Jurkat, Clone E6-1 (cell line): ENCODE results near the gene KCNC1.

Experiments used
- DNase-seq: peaks from one replicate; pipeline ENCODE4 v3.0.0-alpha.2; 2011; ENCODE audit warnings: low read depth, low spot score
- H3K4me3 ChIP-seq: 2 replicates; pipeline ENCODE4 v1.5.1; 2011; ENCODE audit warnings: mild to moderate bottlenecking, low read length, control low read depth, moderate library complexity

Gene KCNC1

GRCh38 chr11:17734986-17735817 lies 621 bp downstream of the KCNC1 start:
- H3K4me3 ChIP-seq, result peak overlapping the region; percentile 44

GRCh38 chr11:17735818-17736578 lies 1.4 kb downstream of the KCNC1 start:
- DNase-seq, result no peak
- no peak overlapping the region for H3K4me3 ChIP-seq

More at GRCh38 chr11:17734986-17735817, 621 bp downstream of the KCNC1 start:
- no peak for DNase-seq

DNA sequence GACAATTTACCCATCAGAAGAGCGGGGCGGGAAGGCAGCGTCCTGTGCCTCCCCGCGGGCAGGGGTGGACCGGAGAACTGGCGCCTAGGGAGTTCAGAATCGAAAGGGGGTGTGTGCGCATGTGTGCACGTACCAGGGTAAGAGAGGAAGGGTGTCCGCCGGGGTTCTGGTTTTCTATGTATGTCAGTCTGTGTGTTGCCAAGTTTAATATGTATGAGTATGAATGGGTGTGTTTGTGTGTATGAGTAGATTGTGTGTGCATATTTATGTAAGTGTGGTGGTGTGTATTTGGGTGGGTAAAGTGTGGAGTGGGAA lies 2.0 kb downstream of the KCNC1 start:
- DNase-seq, result no peak
- H3K4me3 ChIP-seq, result no peak overlapping the region

DNA sequence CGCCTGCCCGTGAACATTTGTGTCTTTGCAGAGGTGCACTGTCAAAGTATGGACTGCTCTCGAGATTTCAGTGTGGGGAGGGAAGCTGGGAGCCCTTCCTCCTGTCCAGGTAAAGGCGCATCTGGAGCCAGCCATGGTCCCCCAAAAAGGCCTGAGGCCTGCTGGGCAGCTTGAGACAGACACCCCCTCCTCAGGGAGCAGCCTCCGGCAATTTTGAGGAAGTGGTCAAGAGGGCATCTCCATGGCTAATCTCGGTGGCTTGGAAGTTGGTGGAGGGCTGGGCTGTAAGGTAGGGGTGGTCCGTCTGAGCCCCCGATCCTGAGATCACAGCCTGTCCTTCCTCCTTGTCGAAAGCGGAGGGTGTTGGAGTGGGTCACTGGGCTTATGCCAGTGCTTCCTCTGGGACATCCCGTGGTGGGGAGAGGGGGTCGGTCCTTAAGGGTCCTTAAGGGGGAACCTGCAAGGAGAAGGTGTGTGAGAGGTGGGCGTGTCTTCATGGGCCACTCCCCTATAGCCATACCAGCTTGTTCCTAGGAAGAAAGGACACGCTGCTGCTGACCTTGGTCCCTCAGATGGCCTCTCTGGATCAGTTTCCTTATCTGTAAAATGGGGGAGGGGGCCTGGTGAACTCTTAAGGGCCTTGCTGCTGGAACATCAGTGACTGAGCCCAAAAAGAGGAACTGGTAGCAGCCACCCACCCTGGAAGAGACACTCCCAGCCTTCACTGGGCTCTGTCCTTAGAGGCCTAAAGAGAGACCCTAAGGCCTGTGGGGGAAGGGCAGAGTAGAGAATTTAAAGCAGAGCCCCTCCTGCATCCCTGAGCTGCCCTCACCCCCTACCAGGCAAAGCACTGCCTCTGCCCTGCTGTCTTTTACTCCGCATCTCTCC lies 2.6 kb downstream of the KCNC1 start:
- H3K4me3 ChIP-seq, result no peak overlapping the region
- DNase-seq, result no peak

DNA sequence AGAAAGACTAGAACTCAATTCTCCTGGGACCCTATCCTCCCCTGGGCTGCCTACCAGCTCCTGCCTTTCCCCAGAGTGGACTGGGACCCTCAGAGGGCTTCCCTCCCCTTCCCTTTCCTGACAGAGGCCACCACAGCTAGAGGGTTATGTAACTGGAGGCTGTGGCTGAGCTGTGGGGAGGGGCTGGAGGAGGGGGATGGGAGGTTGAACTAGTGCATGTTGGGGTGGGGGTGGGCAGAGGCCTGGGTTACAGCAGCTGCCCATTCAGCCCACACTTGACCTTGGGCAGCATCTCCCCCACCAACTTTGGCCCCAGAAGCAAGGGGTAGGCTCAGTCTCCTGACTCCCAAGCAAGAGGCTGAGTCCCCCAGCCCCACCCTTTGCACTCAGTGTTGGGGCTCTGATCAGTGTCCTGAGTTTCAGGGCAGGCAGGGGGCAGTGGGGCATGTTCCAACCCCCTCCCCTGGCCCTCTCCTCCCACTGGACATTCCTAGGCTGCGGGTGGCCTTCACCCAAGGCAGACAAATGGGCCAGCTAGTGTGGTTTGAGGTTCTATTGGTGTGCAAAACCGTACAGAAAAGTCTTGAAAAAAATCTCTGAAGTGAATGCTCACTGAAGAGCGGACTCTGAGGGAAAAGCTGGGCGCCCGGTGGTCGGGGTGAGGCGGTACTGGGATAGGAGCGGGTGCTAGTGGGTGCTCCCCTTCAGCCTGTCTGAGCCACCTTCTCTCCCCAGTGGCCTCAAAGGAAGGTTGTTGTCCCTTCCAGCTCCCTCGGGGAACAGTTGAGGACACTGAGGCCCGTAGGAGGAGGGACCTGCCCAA lies 3.8 kb downstream of the KCNC1 start:
- DNase-seq, result no peak
- no peak overlapping the region for H3K4me3 ChIP-seq

DNA sequence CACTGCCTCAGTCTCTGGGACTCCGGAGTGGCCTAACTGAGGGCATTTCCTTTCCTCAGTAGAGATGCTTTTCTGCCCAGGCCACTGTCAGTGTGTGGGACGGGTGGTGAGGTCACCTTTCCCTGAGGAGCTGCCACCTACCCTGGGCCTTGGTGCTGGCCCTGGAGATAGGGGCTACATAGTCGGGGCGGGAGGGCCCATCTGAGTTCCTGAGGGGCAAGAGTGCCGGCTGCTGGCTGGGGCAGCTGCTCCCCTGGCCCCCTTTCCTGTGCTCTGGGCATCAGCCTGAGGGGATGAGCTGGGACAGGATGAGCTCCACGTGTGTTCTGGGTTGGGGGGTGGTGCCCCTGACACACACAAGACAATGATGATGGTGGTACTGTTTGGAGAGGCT lies 5.4 kb downstream of the KCNC1 start:
- DNase-seq, result no peak
- no peak overlapping the region for H3K4me3 ChIP-seq

GRCh38 chr11:17740649-17741235 lies 6.2 kb downstream of the KCNC1 start:
- no peak for DNase-seq
- no peak overlapping the region for H3K4me3 ChIP-seq

DNA sequence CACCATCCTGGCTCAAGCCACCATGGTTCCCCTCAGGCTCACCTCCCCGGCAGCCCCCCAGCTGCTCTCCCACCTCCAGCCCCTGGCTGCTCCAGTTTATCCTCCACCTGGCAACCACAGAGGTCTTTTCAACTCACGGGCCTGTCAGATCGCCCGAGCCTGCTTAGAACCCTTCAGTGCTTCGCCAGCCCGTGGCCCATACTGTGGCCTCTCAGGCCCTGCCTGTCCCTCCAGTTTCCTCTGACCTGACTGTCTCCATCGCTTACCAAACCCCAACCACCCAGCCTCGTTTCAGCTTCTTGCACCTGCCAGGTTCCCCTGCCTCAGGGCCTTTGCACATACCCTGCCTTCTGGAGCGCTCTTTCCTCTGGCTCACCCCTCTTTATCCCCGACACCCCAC lies 6.9 kb downstream of the KCNC1 start:
- H3K4me3 ChIP-seq, result no peak overlapping the region
- no peak for DNase-seq

GRCh38 chr11:17742019-17742418 lies 7.4 kb downstream of the KCNC1 start:
- no peak for DNase-seq
- no peak overlapping the region for H3K4me3 ChIP-seq

GRCh38 chr11:17743026-17743807 lies 8.6 kb downstream of the KCNC1 start:
- no peak for DNase-seq

GRCh38 chr11:17743808-17744119 lies 9.2 kb downstream of the KCNC1 start:
- DNase-seq, result no peak
- H3K4me3 ChIP-seq, result no peak overlapping the region

More at GRCh38 chr11:17743026-17743807, 8.6 kb downstream of the KCNC1 start:
- no peak overlapping the region for H3K4me3 ChIP-seq

DNA sequence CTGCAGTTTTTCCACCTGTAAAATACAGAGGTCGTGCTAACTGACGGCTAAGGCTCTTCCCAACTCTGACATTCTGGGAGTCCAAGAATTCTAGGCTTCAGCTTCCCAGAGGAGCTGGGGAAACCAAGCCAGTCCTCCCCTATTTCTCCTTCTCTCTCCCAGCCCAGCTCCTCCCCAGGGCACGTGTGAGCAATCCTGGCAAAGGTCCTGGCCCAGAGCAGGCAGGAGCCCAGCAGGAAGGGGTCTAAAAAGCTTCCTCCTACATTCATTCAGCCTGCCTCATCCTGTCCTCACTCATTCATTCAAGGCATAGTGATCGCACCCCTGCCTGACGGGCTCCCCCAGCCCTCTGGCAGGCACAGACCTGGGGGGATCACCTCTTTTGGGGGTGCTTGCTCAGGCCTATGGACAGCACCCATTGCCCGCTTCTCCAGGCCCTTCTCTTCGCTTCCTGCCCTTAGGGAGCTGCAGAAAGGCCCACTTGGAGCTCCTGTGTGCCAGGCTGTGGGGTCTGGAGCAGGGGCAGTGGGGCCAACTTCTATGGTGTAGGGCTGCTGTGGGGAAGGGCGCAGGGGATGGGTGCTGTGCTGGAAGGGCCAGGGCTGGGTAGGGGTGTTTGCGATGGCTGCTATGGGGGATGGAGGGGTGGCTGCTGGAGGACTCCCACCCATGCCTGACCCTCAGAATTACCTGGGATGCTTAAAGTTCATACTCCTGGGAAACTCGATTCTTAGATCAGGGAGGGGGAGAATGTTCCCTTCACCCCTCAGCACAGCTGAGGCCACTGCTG lies 9.8 kb downstream of the KCNC1 start:
- no peak overlapping the region for H3K4me3 ChIP-seq
- no peak for DNase-seq

- H3K4me3 ChIP-seq, result no peak overlapping the region
- DNase-seq, result no peak
Measured at GRCh38 chr11:17745023-17745772, 10.6 kb downstream of the KCNC1 start.

DNA sequence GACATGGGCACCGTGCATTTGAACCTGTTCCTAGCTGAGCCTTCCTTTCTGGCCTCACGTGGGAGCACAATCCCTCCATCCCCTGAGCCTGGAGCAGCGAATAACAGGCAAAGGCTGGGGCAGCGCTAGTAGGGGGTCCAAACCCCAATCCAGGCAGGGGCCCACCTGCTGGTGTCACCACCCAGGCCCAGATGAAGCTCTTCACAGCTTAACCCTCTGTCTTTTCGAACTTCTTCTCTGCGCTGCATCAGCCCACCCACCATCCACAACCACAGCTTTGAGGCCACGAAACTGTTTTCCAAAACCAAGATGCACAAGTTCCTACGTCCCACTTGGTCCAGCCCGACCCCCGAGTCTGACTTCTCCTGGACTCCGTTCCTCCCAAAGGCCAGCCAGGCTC lies 11.5 kb downstream of the KCNC1 start:
- H3K4me3 ChIP-seq, result no peak overlapping the region
- DNase-seq, result no peak

DNA sequence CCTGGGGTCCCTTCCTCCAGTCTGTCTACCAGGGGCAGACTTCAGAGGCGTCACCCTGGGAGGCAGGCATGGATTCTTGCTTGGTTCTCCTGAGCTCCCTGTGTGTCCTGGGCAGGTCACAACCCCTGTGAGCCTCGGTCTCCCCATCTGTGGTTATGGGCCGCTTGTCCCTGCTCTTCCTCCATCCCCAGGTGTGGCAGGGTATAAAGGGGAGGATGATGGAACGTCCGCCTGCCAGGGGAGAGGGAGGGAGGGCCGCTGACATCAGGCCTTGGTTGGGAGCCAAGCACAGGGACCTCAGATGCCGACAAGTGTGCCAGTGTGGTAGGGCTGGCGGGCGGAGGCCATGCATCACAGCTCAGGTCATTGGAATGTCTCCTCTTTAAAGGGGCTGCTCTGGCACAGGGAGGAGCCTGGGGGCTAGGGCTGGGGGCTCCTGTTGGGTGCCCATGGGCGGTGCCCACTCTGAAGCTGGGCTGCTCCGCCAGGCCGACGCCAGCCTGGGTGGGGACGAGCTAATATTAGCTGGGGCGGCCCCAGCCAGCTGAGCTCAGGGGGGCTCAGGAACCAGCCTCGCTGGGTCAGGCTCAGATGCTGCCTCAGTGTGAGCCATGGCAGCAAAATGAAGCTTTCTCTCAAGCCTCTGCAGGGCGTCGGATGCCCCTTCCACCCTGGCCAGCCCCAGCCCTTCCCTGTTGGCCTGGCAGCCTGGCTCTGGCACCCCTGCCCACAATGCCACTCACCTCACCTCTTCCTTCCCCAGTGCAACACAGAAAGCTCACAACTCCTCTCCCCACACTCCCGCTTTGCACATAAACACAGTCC lies 12.8 kb downstream of the KCNC1 start:
- no peak overlapping the region for H3K4me3 ChIP-seq
- DNase-seq, result no peak

GRCh38 chr11:17748044-17748443 lies 13.5 kb downstream of the KCNC1 start:
- H3K4me3 ChIP-seq, result no peak overlapping the region
- no peak for DNase-seq
